Activated CD4-positive, alpha-beta T cell treated with anti-CD3 and anti-CD28 coated beads, Interleukin-2, amount 50 U/mL, for 48 hours (primary cell): ENCODE data around the gene PRR5L.

Experiments
- DNase-seq, 2 experiments: peaks; one replicate each; pipeline ENCODE4 v3.0.0-alpha.2; 2020

Gene PRR5L

GRCh38 chr11:36380296-36381014 lies 84.4 kb downstream of the PRR5L start:
- no peak for DNase-seq

GRCh38 chr11:36381015-36381360 lies 84.9 kb downstream of the PRR5L start:
- no peak for DNase-seq

GRCh38 chr11:36383195-36383594 lies 87.1 kb downstream of the PRR5L start:
- no peak for DNase-seq

- no peak for DNase-seq
These were observed 89.3 kb downstream of the PRR5L start for GRCh38 chr11:36385121-36385970.

GRCh38 chr11:36386411-36386810 lies 90.3 kb downstream of the PRR5L start:
- DNase-seq, result no peak

- DNase-seq, result no peak
These were observed 92.0 kb downstream of the PRR5L start for GRCh38 chr11:36388071-36388470.

- no peak for DNase-seq
These were observed 92.9 kb downstream of the PRR5L start for GRCh38 chr11:36388951-36389350.

- DNase-seq, result no peak
These were observed 93.7 kb downstream of the PRR5L start for GRCh38 chr11:36389811-36390210.

GRCh38 chr11:36390963-36391471 lies 94.9 kb downstream of the PRR5L start:
- peak in 1 of 2 experiments; percentile 43 for DNase-seq

- no peak for DNase-seq
These were observed 96.1 kb downstream of the PRR5L start for GRCh38 chr11:36392196-36392595.

- DNase-seq, result no peak
These were observed 98.0 kb downstream of the PRR5L start for GRCh38 chr11:36394056-36394455.

GRCh38 chr11:36394926-36395325 lies 98.8 kb downstream of the PRR5L start:
- no peak for DNase-seq

GRCh38 chr11:36395978-36396736 lies 100.1 kb downstream of the PRR5L start:
- no peak for DNase-seq

- DNase-seq, result no peak
These were observed 102.3 kb downstream of the PRR5L start for GRCh38 chr11:36398231-36398953.

GRCh38 chr11:36399236-36399635 lies 103.1 kb downstream of the PRR5L start:
- no peak for DNase-seq

GRCh38 chr11:36399745-36400144 lies 103.7 kb downstream of the PRR5L start:
- DNase-seq, result no peak

GRCh38 chr11:36400766-36401455 lies 104.8 kb downstream of the PRR5L start:
- no peak for DNase-seq

- DNase-seq, result no peak
These were observed 106.6 kb downstream of the PRR5L start for GRCh38 chr11:36402568-36403170.

GRCh38 chr11:36403661-36404060 lies 107.6 kb downstream of the PRR5L start:
- no peak for DNase-seq

- DNase-seq, result no peak
These were observed 108.7 kb downstream of the PRR5L start for GRCh38 chr11:36404831-36405230.

- no peak for DNase-seq
These were observed 109.7 kb downstream of the PRR5L start for GRCh38 chr11:36405585-36406367.
